Mesenchymal stem cell (in vitro differentiated cells and primary cell): Measurements from ENCODE around the gene MPRIP.
A peak's percentile ranks its signal among the peaks of the same experiment; 100 is the strongest.

Experiments
- DNase-seq: peaks from one replicate; pipeline ENCODE4 v3.0.0-alpha.2; 2013
- H2AFZ ChIP-seq: one replicate; pipeline ENCODE4 v1.6.1; 2013; ENCODE audit warnings: low read depth, mild to moderate bottlenecking, control low read depth, inconsistent platforms, low read length, moderate library complexity
- H2AK5ac ChIP-seq: 2 replicates; pipeline ENCODE4 v1.6.1; 2013; ENCODE audit warnings: low read length, moderate library complexity, mild to moderate bottlenecking, inconsistent platforms; ENCODE audit not compliant: severe bottlenecking
- H2BK120ac ChIP-seq: one replicate; pipeline ENCODE4 v1.6.1; 2013; ENCODE audit warnings: low read depth, mild to moderate bottlenecking, inconsistent platforms, low read length, moderate library complexity
- H2BK12ac ChIP-seq, 2 experiments: one replicate each; pipeline ENCODE4 v1.6.1; 2013; ENCODE audit warnings: inconsistent platforms in 2 of 2, low read length in 2 of 2, mild to moderate bottlenecking in 2 of 2, moderate library complexity in 2 of 2, control low read depth in 1 of 2
- H2BK15ac ChIP-seq: one replicate; pipeline ENCODE4 v1.6.1; 2013; ENCODE audit warnings: mild to moderate bottlenecking, low read depth, inconsistent platforms; ENCODE audit not compliant: poor library complexity, severe bottlenecking
- H2BK5ac ChIP-seq: 2 replicates; pipeline ENCODE4 v1.6.1; 2013; ENCODE audit warnings: low read depth, mild to moderate bottlenecking, low read length, control low read depth, inconsistent platforms; ENCODE audit not compliant: poor library complexity, severe bottlenecking
- H3K14ac ChIP-seq, 2 experiments: one replicate each; pipeline ENCODE4 v1.6.1; 2013; ENCODE audit warnings: inconsistent platforms in 2 of 2, low read length in 2 of 2, control low read depth in 1 of 2, mild to moderate bottlenecking in 1 of 2, moderate library complexity in 1 of 2
- H3K18ac ChIP-seq, 2 experiments: one replicate each; pipeline ENCODE4 v1.6.1; 2013; ENCODE audit warnings: inconsistent platforms in 2 of 2, low read length in 2 of 2, control low read depth in 1 of 2, low read depth in 1 of 2, mild to moderate bottlenecking in 1 of 2
- H3K23ac ChIP-seq, 2 experiments: one replicate each; pipeline ENCODE4 v1.6.1; 2013; ENCODE audit warnings: inconsistent platforms in 2 of 2, low read length in 2 of 2, mild to moderate bottlenecking in 2 of 2, moderate library complexity in 2 of 2, control low read depth in 1 of 2
- H3K27ac ChIP-seq: 2 replicates; pipeline ENCODE4 v1.5.1; 2013; ENCODE audit warnings: mild to moderate bottlenecking, moderate library complexity, low read length, control low read depth, inconsistent platforms; ENCODE audit not compliant: poor library complexity, severe bottlenecking
- H3K27me3 ChIP-seq, 2 experiments: 2 replicates each; pipeline versions ENCODE4 v1.6.1 to v1.7.0; 2013; ENCODE audit warnings: low read length in 2 of 2, mild to moderate bottlenecking in 2 of 2, moderate library complexity in 2 of 2, control low read depth in 1 of 2, inconsistent platforms in 1 of 2; ENCODE audit not compliant: control insufficient read depth in 1 of 2, insufficient read depth in 1 of 2
- H3K36me3 ChIP-seq, 2 experiments: 2 replicates each; pipeline versions ENCODE4 v1.6.1 to v1.7.0; 2013; ENCODE audit warnings: low read length in 2 of 2, control low read depth in 1 of 2, inconsistent platforms in 1 of 2, low read depth in 1 of 2, mild to moderate bottlenecking in 1 of 2; ENCODE audit not compliant: insufficient read depth in 2 of 2, control insufficient read depth in 1 of 2
- H3K4ac ChIP-seq, 2 experiments: one replicate each; pipeline ENCODE4 v1.6.1; 2013; ENCODE audit warnings: inconsistent platforms in 2 of 2, low read length in 2 of 2, mild to moderate bottlenecking in 2 of 2, moderate library complexity in 2 of 2, control low read depth in 1 of 2, low read depth in 1 of 2
- H3K4me1 ChIP-seq: 2 replicates; pipeline ENCODE4 v1.6.1; 2013; ENCODE audit warnings: low read depth, low read length, control low read depth; ENCODE audit not compliant: control insufficient read depth, insufficient read depth
- H3K4me2 ChIP-seq: 2 replicates; pipeline ENCODE4 v1.6.1; 2013; ENCODE audit warnings: low read length, mild to moderate bottlenecking, inconsistent platforms; ENCODE audit not compliant: poor library complexity, severe bottlenecking
- H3K4me3 ChIP-seq, 2 experiments: 2 replicates each; pipeline versions ENCODE4 v1.5.1 to v1.7.0; 2013; ENCODE audit warnings: low read length in 2 of 2, mild to moderate bottlenecking in 2 of 2, control low read depth in 1 of 2, low read depth in 1 of 2; ENCODE audit not compliant: insufficient read depth in 1 of 2
- H3K79me1 ChIP-seq: replicated peaks from 2 replicates; pipeline ENCODE4 v1.6.1; 2013; ENCODE audit warnings: mild to moderate bottlenecking, control low read depth, low read length, inconsistent platforms; ENCODE audit not compliant: poor library complexity, severe bottlenecking
- H3K9ac ChIP-seq: 2 replicates; pipeline ENCODE4 v1.7.0; 2013; ENCODE audit warnings: mild to moderate bottlenecking, low read length, moderate library complexity
- H3K9me3 ChIP-seq: 2 replicates; pipeline ENCODE4 v1.7.0; 2013; ENCODE audit warnings: mild to moderate bottlenecking, low read length; ENCODE audit not compliant: control insufficient read depth
- H4K8ac ChIP-seq: one replicate; pipeline ENCODE4 v1.6.1; 2013; ENCODE audit warnings: inconsistent platforms, mild to moderate bottlenecking, low read length, moderate library complexity
- H4K91ac ChIP-seq: one replicate; pipeline ENCODE4 v1.6.1; 2013; ENCODE audit warnings: mild to moderate bottlenecking, low read length, inconsistent platforms
- WGBS: methylation state at CpG from one replicate; pipeline ENCODE4 v1.1.7; 2013; ENCODE audit warnings: mixed read lengths; 5-methylcytosine and 5-hydroxymethylcytosine counted together

The MPRIP gene

GRCh38 chr17:17228521-17229279 is 186.4 kb downstream of the MPRIP start:
- H3K27me3 ChIP-seq, result no peaks in the 10 kb centered on the region
- H2BK15ac ChIP-seq, result no peak overlapping the region
- H2AK5ac ChIP-seq, result no peak overlapping the region
- H2AFZ ChIP-seq, result no peak overlapping the region
- no peak overlapping the region for H2BK5ac ChIP-seq
- H3K36me3 ChIP-seq, result peaks cover 89 to 90% of the 10 kb centered on the region in 2 experiments
- no peaks in the 10 kb centered on the region for H3K9me3 ChIP-seq
- H3K4ac ChIP-seq, result no peak overlapping the region
- peaks cover 46% of the 10 kb centered on the region for H3K79me1 ChIP-seq
- no peak overlapping the region for H3K4me2 ChIP-seq
- no peak overlapping the region for H3K23ac ChIP-seq
- no peak overlapping the region for H4K8ac ChIP-seq
- no peak overlapping the region for H3K9ac ChIP-seq
- WGBS, result 98% methylated on average over 17 of the region's 17 CpGs
- no peak overlapping the region for H4K91ac ChIP-seq
- no peak overlapping the region for H2BK12ac ChIP-seq
- H3K18ac ChIP-seq, result no peak overlapping the region
- H3K4me1 ChIP-seq, result peaks cover 17% of the 10 kb centered on the region
- DNase-seq, result no peak
- H3K4me3 ChIP-seq, result no peak overlapping the region
- H3K14ac ChIP-seq, result no peak overlapping the region
- no peak overlapping the region for H3K27ac ChIP-seq
- H2BK120ac ChIP-seq, result no peak overlapping the region

- Histone ChIP-seq H4K8ac (no peak overlapping the region), H3K4ac (no peak overlapping the region), H3K4me2 (no peak overlapping the region), H3K4me1 (peaks cover 23% of the 10 kb centered on the region), H3K27me3 (no peaks in the 10 kb centered on the region), H3K27ac (no peak overlapping the region), H2BK15ac (no peak overlapping the region), H3K18ac (no peak overlapping the region), H2BK120ac (no peak overlapping the region), H3K9me3 (no peaks in the 10 kb centered on the region), H2BK5ac (no peak overlapping the region), H2AK5ac (no peak overlapping the region), H4K91ac (no peak overlapping the region), H3K4me3 (no peak overlapping the region), H2BK12ac (no peak overlapping the region), H3K36me3 (peaks cover 79 to 82% of the 10 kb centered on the region in 2 experiments), H3K79me1 (peaks cover 41% of the 10 kb centered on the region), H3K9ac (no peak overlapping the region), H3K14ac (no peak overlapping the region), H3K23ac (no peak overlapping the region), H2AFZ (no peak overlapping the region)
- no peak for DNase-seq
- WGBS, result 96% methylated on average over 22 of the region's 26 CpGs
Observed at GRCh38 chr17:17229416-17230384, 187.4 kb downstream of the MPRIP start.

- no peak overlapping the region for H3K9ac ChIP-seq
- H3K4me2 ChIP-seq, result no peak overlapping the region
- H3K9me3 ChIP-seq, result no peaks in the 10 kb centered on the region
- H3K4me1 ChIP-seq, result peaks cover 30% of the 10 kb centered on the region
- no peak overlapping the region for H3K14ac ChIP-seq
- peak overlapping the region in 1 of 2 experiments; percentile 6 for H2BK12ac ChIP-seq
- no peak overlapping the region for H4K8ac ChIP-seq
- H3K4ac ChIP-seq, result no peak overlapping the region
- no peak overlapping the region for H3K23ac ChIP-seq
- no peak for DNase-seq
- H3K27me3 ChIP-seq, result no peaks in the 10 kb centered on the region
- peaks cover 30% of the 10 kb centered on the region for H3K79me1 ChIP-seq
- H2BK5ac ChIP-seq, result no peak overlapping the region
- H2BK120ac ChIP-seq, result no peak overlapping the region
- no peak overlapping the region for H3K4me3 ChIP-seq
- H3K27ac ChIP-seq, result no peak overlapping the region
- no peak overlapping the region for H3K18ac ChIP-seq
- WGBS, result 92% methylated on average over 16 of the region's 16 CpGs
- H2AK5ac ChIP-seq, result no peak overlapping the region
- H4K91ac ChIP-seq, result no peak overlapping the region
- H2BK15ac ChIP-seq, result no peak overlapping the region
- peaks cover 60 to 61% of the 10 kb centered on the region in 2 experiments for H3K36me3 ChIP-seq
- H2AFZ ChIP-seq, result no peak overlapping the region
Observed at GRCh38 chr17:17231621-17232302, 189.5 kb downstream of the MPRIP start.

GRCh38 chr17:17232303-17232621 is 190.0 kb downstream of the MPRIP start:
- Histone ChIP-seq H2AFZ (no peak overlapping the region), H3K18ac (no peak overlapping the region), H3K4ac (no peak overlapping the region), H3K4me1 (peaks cover 30% of the 10 kb centered on the region), H3K23ac (no peak overlapping the region), H3K9ac (no peak overlapping the region), H2BK15ac (no peak overlapping the region), H3K27me3 (no peaks in the 10 kb centered on the region), H2BK5ac (no peak overlapping the region), H3K36me3 (peaks cover 55 to 56% of the 10 kb centered on the region in 2 experiments), H3K9me3 (no peaks in the 10 kb centered on the region), H4K8ac (no peak overlapping the region), H3K79me1 (peaks cover 25% of the 10 kb centered on the region), H3K14ac (no peak overlapping the region), H2BK120ac (no peak overlapping the region), H3K4me2 (no peak overlapping the region), H3K4me3 (no peak overlapping the region), H2BK12ac (no peak overlapping the region), H4K91ac (no peak overlapping the region), H2AK5ac (no peak overlapping the region), H3K27ac (no peak overlapping the region)
- DNase-seq, result no peak
- 90% methylated on average over 11 of the region's 11 CpGs for WGBS
